ENCODE data around the gene OR4D1.

OR4D1 gene

DNA sequence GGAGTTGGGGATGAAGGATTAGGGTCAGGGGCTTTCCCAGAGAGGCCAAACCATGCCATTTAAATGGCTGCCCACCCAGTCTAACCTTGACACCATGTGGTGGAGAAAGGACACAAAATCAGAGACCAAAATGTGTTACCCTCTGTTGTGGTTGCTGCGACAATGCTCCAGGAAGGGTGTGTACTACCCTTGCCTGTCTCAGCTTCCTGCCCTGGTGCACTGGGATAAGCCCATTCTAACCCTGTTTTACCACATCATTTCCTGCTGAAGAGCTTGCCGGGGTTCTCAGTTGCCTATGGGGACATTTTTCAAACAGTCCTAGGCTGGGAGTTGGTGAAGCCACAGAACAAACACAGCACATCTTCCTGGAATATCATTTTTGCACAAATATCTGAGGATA lies 4.9 kb downstream of the OR4D1 start:
- Histone ChIP-seq H3K4me3 (ENCODE audit: low read length) (no peak overlapping the region), H3K9me3 (ENCODE audit: insufficient read depth, low read depth, low read length) (no peaks in the 10 kb centered on the region), H3K36me3 (ENCODE audit: insufficient read depth, low read length) (no peaks in the 10 kb centered on the region), H3K4me1 (ENCODE audit: insufficient read depth, low read length) (no peaks in the 10 kb centered on the region), H3K27me3 (ENCODE audit: insufficient read depth, low read length) (peaks cover 75% of the 10 kb centered on the region), H3K27ac (ENCODE audit: low read depth, low read length) (no peak overlapping the region), H3K9ac (ENCODE audit: low read depth, low read length) (no peak overlapping the region)
- WGBS, result 74% methylated on average over 2 of the region's 2 CpGs

DNA sequence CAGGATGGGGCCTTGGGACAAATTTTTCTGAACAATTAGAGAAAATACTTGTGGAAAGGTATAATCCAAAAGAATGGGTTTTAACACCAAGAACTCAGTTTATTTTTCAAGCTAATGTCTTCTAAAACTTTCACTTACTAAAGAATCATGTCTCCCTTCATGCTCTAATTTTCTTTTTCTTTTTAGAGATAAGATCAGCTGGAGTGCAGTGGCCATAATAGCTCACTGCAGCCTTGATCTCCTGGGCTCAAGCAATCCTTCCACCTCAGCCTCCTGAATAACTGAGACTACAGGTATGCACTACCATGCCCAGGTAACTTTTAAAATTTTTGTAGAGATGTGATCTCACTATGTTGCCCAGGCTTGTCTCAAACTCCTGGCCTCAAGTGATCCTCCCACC lies 5.5 kb downstream of the OR4D1 start:
- H3K27ac ChIP-seq (ENCODE audit: low read depth, low read length), result no peak overlapping the region
- no peaks in the 10 kb centered on the region for H3K4me1 ChIP-seq (ENCODE audit: insufficient read depth, low read length)
- H3K27me3 ChIP-seq (ENCODE audit: insufficient read depth, low read length), result peaks cover 76% of the 10 kb centered on the region
- H3K9me3 ChIP-seq (ENCODE audit: insufficient read depth, low read depth, low read length), result no peaks in the 10 kb centered on the region
- H3K36me3 ChIP-seq (ENCODE audit: insufficient read depth, low read length), result no peaks in the 10 kb centered on the region
- no peak overlapping the region for H3K4me3 ChIP-seq (ENCODE audit: low read length)
- no peak overlapping the region for H3K9ac ChIP-seq (ENCODE audit: low read depth, low read length)

DNA sequence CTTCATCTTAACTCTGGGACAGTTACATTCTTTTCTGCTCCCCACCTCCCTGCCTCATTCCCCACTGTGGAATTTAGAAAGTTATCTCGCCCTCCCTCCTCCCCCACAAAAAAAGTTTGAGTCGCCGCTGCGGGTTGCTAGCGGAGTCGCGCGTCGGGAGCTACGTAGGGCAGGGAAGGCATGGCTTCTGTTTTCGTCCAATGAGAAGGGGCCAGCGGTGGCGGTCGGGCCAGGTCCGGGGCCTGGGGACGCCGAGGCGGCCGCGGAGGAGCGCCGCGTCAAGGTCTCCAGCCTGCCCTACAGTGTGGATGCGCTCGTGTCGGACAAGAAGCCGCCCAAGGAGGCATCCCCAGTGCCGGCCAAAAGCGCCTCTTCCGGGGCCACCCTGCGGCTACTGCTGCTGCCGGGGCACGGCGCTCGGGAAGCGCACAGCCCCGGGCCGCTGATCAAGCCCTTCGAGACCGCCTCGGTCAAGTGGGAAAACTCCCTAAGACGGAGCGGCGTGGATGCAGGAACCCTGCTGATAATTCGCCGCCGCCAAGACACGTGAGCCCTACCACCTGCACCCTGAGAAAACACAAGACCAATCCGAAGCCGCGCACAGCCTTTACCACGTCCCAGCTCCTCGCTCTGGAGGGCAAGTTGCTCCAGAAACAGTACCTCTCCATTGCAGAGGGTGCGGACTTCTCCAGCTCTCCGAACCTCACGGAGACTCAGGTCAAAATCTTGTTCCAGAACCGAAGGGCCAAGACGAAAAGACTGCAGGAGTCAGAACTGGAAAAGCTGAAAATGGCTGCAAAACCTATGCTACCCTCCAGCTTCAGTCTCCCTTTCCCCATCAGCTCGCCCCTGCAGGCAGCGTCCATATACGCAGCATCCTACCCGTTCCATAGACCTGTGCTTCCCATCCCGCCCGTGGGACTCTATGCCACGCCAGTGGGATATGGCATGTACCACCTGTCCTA lies 8.9 kb downstream of the OR4D1 start:
- Histone ChIP-seq H3K27me3 (ENCODE audit: insufficient read depth, low read length) (peaks cover 76% of the 10 kb centered on the region), H3K4me3 (ENCODE audit: low read length) (peak overlapping the region; percentile 67), H3K36me3 (ENCODE audit: insufficient read depth, low read length) (no peaks in the 10 kb centered on the region), H3K4me1 (ENCODE audit: insufficient read depth, low read length) (no peaks in the 10 kb centered on the region), H3K9me3 (ENCODE audit: insufficient read depth, low read depth, low read length) (no peaks in the 10 kb centered on the region), H3K27ac (ENCODE audit: low read depth, low read length) (no peak overlapping the region), H3K9ac (ENCODE audit: low read depth, low read length) (peak overlapping the region; percentile 64)
- 2% methylated on average over 65 of the region's 65 CpGs for WGBS

DNA sequence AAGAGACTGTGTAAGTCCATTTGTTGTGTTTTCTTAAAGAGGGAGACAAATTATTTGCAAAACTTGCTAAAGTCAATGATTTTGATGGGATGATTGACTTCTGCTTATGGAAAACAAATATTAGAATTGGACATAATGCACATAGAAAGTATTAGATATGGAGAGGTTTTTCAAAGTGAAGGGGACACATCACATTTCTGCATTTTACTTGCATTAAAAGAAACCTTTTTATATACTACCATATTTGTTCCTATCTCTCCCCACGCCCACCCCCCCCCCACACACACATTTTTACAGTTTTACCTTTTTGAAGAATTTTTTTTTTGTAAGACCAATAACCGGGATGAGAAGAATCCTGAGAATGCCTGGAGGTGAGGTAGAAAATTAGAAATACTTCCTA lies 10.0 kb downstream of the OR4D1 start:
- Histone ChIP-seq H3K9ac (ENCODE audit: low read depth, low read length) (no peak overlapping the region), H3K4me1 (ENCODE audit: insufficient read depth, low read length) (no peaks in the 10 kb centered on the region), H3K4me3 (ENCODE audit: low read length) (no peak overlapping the region), H3K36me3 (ENCODE audit: insufficient read depth, low read length) (no peaks in the 10 kb centered on the region), H3K27me3 (ENCODE audit: insufficient read depth, low read length) (peaks cover 76% of the 10 kb centered on the region), H3K27ac (ENCODE audit: low read depth, low read length) (no peak overlapping the region), H3K9me3 (ENCODE audit: insufficient read depth, low read depth, low read length) (no peaks in the 10 kb centered on the region)
- WGBS, result no CpG with 5 or more reads among the region's 2 CpGs

DNA sequence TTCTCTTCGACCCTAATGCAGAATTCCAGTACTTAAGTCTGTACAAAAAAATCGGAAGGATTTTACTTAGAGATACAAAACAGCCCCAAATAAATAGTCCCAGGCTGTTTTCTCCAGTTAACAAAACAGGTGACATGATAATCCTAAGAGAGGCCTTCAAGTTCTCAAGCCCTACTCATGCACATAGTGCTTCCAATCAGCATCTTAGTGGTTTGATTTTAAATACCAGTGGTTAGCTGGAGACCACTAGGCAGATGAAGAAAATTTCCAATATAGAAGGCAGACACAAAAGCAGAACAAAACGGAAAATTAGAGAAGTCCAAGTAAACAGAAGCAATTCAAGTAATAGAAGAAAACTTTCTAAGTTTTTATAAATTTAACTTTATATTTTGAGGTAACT lies 13.4 kb downstream of the OR4D1 start:
- Histone ChIP-seq H3K36me3 (ENCODE audit: insufficient read depth, low read length) (no peaks in the 10 kb centered on the region), H3K4me3 (ENCODE audit: low read length) (no peak overlapping the region), H3K27me3 (ENCODE audit: insufficient read depth, low read length) (peaks cover 71% of the 10 kb centered on the region), H3K4me1 (ENCODE audit: insufficient read depth, low read length) (no peaks in the 10 kb centered on the region), H3K9me3 (ENCODE audit: insufficient read depth, low read depth, low read length) (no peaks in the 10 kb centered on the region), H3K9ac (ENCODE audit: low read depth, low read length) (no peak overlapping the region), H3K27ac (ENCODE audit: low read depth, low read length) (no peak overlapping the region)
- WGBS, result 85% methylated on average over 2 of the region's 3 CpGs

DNA sequence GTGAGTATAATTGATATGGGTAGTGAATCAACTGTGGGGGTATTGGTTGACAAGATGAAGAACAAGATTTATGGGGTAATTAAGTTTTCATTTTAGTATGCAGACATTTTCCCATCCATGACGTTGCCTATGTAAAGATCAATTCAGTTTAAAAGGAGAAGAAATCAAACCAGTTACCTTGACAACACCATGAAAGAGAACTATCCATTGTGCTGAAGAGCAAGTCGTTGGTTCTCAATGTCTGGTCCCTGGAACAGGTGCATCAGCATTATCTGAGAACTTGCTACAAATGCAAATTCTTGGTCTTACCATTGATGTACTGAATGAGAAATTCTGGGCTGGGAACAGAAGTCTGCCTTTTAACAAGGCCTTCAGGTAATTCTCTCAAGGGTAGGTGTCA lies 17.8 kb downstream of the OR4D1 start:
- Histone ChIP-seq H3K4me3 (ENCODE audit: low read length) (no peak overlapping the region), H3K9me3 (ENCODE audit: insufficient read depth, low read depth, low read length) (no peaks in the 10 kb centered on the region), H3K9ac (ENCODE audit: low read depth, low read length) (no peak overlapping the region), H3K27me3 (ENCODE audit: insufficient read depth, low read length) (peaks cover 62% of the 10 kb centered on the region), H3K36me3 (ENCODE audit: insufficient read depth, low read length) (no peaks in the 10 kb centered on the region), H3K27ac (ENCODE audit: low read depth, low read length) (no peak overlapping the region), H3K4me1 (ENCODE audit: insufficient read depth, low read length) (no peaks in the 10 kb centered on the region)
- WGBS, result 16% methylated on average over 2 of the region's 2 CpGs

DNA sequence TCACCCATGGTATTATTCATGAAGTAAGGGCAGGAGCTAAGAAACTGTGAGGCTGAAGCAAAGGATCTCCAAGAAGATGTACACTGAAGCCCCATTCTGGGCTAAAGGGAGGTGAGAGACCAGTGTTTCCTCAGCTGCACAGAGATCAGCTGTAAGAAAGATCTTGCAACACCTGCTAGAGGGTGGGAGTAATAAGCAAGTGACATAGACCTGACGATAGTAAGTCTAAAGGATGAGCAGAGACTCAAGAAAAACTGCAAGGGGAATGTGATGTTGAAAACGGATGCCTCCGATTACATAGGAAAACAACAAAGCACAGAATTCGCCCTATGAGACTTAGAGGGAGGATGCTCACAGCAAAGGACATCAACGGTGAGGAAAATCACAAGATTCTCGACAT lies 18.5 kb downstream of the OR4D1 start, which contains the start of gene OR4D2:
Gene OR4D2, plus strand, starts transcription at position 301 of the 400 bp plus-strand sequence. CDS start 2,674 bp downstream, outside the sequence.
- no peaks in the 10 kb centered on the region for H3K9me3 ChIP-seq (ENCODE audit: insufficient read depth, low read depth, low read length)
- no peak within 1 kb of the TSS for H3K4me3 ChIP-seq (ENCODE audit: low read length)
- WGBS, result 69% methylated on average over 6 of the region's 6 CpGs
- H3K27me3 ChIP-seq (ENCODE audit: insufficient read depth, low read length), result peaks cover 60% of the 10 kb centered on the region
- H3K27ac ChIP-seq (ENCODE audit: low read depth, low read length), result no peak within 1 kb of the TSS
- no peaks in the 10 kb centered on the region for H3K36me3 ChIP-seq (ENCODE audit: insufficient read depth, low read length)
- no peaks in the 10 kb centered on the region for H3K4me1 ChIP-seq (ENCODE audit: insufficient read depth, low read length)
- H3K9ac ChIP-seq (ENCODE audit: low read depth, low read length), result no peak within 1 kb of the TSS

DNA sequence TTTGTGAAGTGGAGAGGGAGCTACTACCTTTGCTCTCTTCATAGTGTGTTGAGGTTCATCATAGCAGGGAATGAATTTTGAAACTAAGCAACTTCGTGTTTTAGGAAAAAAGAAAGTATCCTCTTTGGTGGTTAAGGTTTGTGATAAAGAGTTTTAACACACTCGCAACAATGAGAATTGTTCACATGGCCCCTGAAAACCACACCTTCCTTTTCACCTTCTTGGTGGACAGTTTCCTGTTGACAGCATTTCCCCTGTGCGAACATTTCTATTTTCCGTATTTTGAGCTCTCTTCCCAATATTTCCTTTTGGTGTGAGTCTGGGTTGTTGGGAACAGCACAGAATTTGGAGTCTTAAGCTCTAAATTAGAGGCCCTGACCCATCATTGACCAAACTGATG lies 22.4 kb downstream of the OR4D1 start:
- H3K27me3 ChIP-seq (ENCODE audit: insufficient read depth, low read length), result peaks cover 37% of the 10 kb centered on the region
- H3K27ac ChIP-seq (ENCODE audit: low read depth, low read length), result no peak overlapping the region
- H3K9ac ChIP-seq (ENCODE audit: low read depth, low read length), result no peak overlapping the region
- no peak overlapping the region for H3K4me3 ChIP-seq (ENCODE audit: low read length)
- H3K36me3 ChIP-seq (ENCODE audit: insufficient read depth, low read length), result no peaks in the 10 kb centered on the region
- H3K4me1 ChIP-seq (ENCODE audit: insufficient read depth, low read length), result no peaks in the 10 kb centered on the region
- 75% methylated on average over 4 of the region's 4 CpGs for WGBS
- H3K9me3 ChIP-seq (ENCODE audit: insufficient read depth, low read depth, low read length), result no peaks in the 10 kb centered on the region

DNA sequence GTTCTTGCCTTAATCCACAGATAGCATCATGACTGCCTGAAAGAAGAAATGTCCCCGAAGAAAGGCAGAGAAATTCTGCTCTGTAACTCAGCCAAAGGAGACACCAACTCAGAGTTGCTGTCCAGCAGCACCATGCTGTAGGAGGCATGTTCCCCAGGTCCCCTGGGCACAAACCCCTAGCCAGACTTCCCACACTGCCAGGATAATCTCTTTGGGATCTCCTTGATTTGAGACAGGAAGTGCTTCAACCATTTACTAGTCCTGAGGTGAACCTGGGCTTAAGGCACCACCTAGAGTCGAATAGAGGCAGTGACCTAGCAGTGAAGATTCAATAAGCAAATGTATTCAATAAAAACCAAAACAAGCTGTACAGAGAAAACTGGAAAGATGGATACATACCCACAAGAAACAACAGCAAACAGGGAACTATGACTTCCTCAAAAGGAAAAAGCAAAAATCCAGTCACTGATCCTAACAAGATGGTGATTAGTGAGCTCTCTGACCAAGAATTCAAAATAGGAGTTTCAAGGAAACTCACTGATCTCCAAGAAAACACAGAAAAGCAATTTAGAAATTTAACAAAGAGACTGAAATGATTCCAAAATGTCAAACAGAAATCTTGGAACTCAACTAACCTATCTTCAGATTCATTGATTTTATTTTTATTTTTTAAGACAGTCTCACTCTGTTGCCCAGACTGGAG lies 24.3 kb downstream of the OR4D1 start:
- Histone ChIP-seq H3K4me1 (ENCODE audit: insufficient read depth, low read length) (no peaks in the 10 kb centered on the region), H3K27me3 (ENCODE audit: insufficient read depth, low read length) (peaks cover 28% of the 10 kb centered on the region), H3K27ac (ENCODE audit: low read depth, low read length) (no peak overlapping the region), H3K9ac (ENCODE audit: low read depth, low read length) (no peak overlapping the region), H3K9me3 (ENCODE audit: insufficient read depth, low read depth, low read length) (no peaks in the 10 kb centered on the region), H3K36me3 (ENCODE audit: insufficient read depth, low read length) (no peaks in the 10 kb centered on the region), H3K4me3 (ENCODE audit: low read length) (no peak overlapping the region)
- whole genome bisulfite sequencing, result 37% methylated on average over 2 of the region's 2 CpGs

DNA sequence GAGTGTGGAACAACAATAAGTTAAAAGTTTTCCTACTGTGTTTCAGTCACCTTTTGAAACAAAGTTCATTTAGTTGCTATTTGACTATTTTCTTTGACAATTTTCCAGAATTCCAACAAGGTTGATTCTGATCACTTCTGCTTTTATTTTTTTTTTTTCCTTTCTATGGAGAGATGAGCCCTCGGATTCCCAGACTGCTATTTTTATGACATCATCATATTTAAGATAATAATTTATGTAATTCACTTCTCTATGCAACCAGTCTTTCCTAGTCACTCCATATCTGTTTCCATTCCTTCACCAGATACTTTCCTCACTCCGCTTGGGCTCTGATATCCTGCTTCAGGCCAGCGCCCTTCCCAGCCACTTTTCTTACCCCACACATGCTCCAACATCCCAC lies 26.7 kb downstream of the OR4D1 start:
- H3K36me3 ChIP-seq (ENCODE audit: insufficient read depth, low read length), result no peaks in the 10 kb centered on the region
- H3K27me3 ChIP-seq (ENCODE audit: insufficient read depth, low read length), result peaks cover 14% of the 10 kb centered on the region
- no peak overlapping the region for H3K27ac ChIP-seq (ENCODE audit: low read depth, low read length)
- no peak overlapping the region for H3K4me3 ChIP-seq (ENCODE audit: low read length)
- H3K4me1 ChIP-seq (ENCODE audit: insufficient read depth, low read length), result no peaks in the 10 kb centered on the region
- WGBS, result 63% methylated on average over 2 of the region's 3 CpGs
- no peak overlapping the region for H3K9ac ChIP-seq (ENCODE audit: low read depth, low read length)
- H3K9me3 ChIP-seq (ENCODE audit: insufficient read depth, low read depth, low read length), result no peaks in the 10 kb centered on the region

DNA sequence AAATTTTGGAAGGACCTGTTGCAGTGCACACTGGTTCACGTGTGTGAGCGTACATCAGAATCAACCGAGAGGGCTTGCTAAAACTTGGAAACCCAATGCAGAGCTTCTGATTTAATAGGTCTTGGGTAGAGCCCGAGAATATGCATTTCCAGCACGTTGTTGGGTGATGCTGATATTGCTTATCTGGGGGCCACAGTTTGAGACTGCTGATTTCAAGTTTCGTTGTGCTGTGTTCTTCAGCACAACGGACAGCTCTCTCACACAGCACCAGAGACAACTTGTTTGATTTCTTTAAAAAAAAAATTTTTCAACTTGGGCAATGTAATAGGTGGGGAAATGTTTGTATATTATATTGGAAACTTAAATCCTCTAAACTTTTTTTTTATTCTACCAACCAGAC lies 28.0 kb downstream of the OR4D1 start:
- Histone ChIP-seq H3K4me1 (ENCODE audit: insufficient read depth, low read length) (no peaks in the 10 kb centered on the region), H3K36me3 (ENCODE audit: insufficient read depth, low read length) (no peaks in the 10 kb centered on the region), H3K27me3 (ENCODE audit: insufficient read depth, low read length) (peaks cover 5% of the 10 kb centered on the region; the same call in 1 of the 2 replicates), H3K9ac (ENCODE audit: low read depth, low read length) (no peak overlapping the region), H3K4me3 (ENCODE audit: low read length) (no peak overlapping the region), H3K9me3 (ENCODE audit: insufficient read depth, low read depth, low read length) (no peaks in the 10 kb centered on the region), H3K27ac (ENCODE audit: low read depth, low read length) (no peak overlapping the region)
- WGBS, result 51% methylated on average over 6 of the region's 7 CpGs

All from HUES64 (cell line).